Measurements from ENCODE around the gene IFNLR1.

IFNLR1 gene

GRCh38 chr1:24118410-24119242, 68.5 kb downstream of the IFNLR1 start:
- no peak for TF ChIP-seq CTCF (IDR thresholded peaks at IDR 0.05; ENCODE audit: low read depth, low read length)
- no peaks in the 10 kb centered on the region for H3K4me1 ChIP-seq
- H3K4me3 ChIP-seq (ENCODE audit: low read depth, low read length): no peak overlapping the region
- H3K36me3 ChIP-seq: no peaks in the 10 kb centered on the region
- no peaks in the 10 kb centered on the region for H3K9me3 ChIP-seq
- H3K27me3 ChIP-seq: no peaks in the 10 kb centered on the region
- no peak for DNase-seq

- DNase-seq: no peak
- no peak for TF ChIP-seq CTCF (IDR thresholded peaks at IDR 0.05; ENCODE audit: low read depth, low read length)
- Histone ChIP-seq H3K36me3 (no peaks in the 10 kb centered on the region), H3K9me3 (no peaks in the 10 kb centered on the region), H3K27me3 (no peaks in the 10 kb centered on the region), H3K4me1 (no peaks in the 10 kb centered on the region), H3K4me3 (ENCODE audit: low read depth, low read length) (no peak overlapping the region)
Measured at GRCh38 chr1:24117722-24118409, 69.2 kb downstream of the IFNLR1 start.

- no peaks in the 10 kb centered on the region for H3K9me3 ChIP-seq
- H3K4me1 ChIP-seq: no peaks in the 10 kb centered on the region
- no peaks in the 10 kb centered on the region for H3K27me3 ChIP-seq
- no peak for TF ChIP-seq CTCF (IDR thresholded peaks at IDR 0.05; ENCODE audit: low read depth, low read length)
- no peaks in the 10 kb centered on the region for H3K36me3 ChIP-seq
- no peak for DNase-seq
- no peak overlapping the region for H3K4me3 ChIP-seq (ENCODE audit: low read depth, low read length)
Measured at GRCh38 chr1:24117132-24117531, 70.0 kb downstream of the IFNLR1 start.

GRCh38 chr1:24114753-24115152, 72.3 kb downstream of the IFNLR1 start:
- no peaks in the 10 kb centered on the region for H3K36me3 ChIP-seq
- H3K4me1 ChIP-seq: no peaks in the 10 kb centered on the region
- H3K4me3 ChIP-seq (ENCODE audit: low read depth, low read length): no peak overlapping the region
- no peak for TF ChIP-seq CTCF (IDR thresholded peaks at IDR 0.05; ENCODE audit: low read depth, low read length)
- no peaks in the 10 kb centered on the region for H3K9me3 ChIP-seq
- DNase-seq: no peak
- H3K27me3 ChIP-seq: no peaks in the 10 kb centered on the region

GRCh38 chr1:24113641-24114033, 73.5 kb downstream of the IFNLR1 start:
- H3K36me3 ChIP-seq: no peaks in the 10 kb centered on the region
- no peak for TF ChIP-seq CTCF (IDR thresholded peaks at IDR 0.05; ENCODE audit: low read depth, low read length)
- no peaks in the 10 kb centered on the region for H3K4me1 ChIP-seq
- H3K4me3 ChIP-seq (ENCODE audit: low read depth, low read length): no peak overlapping the region
- no peaks in the 10 kb centered on the region for H3K9me3 ChIP-seq
- H3K27me3 ChIP-seq: no peaks in the 10 kb centered on the region
- no peak for DNase-seq
